Thoracic aorta (tissue), 2 donors: ENCODE results near the gene TREML1. TPM values are rescaled to one million over a fixed set of nuclear protein-coding genes. Genes with fewer than 3 reads are reported as not detected.
A peak's percentile ranks its signal among the peaks of the same experiment; 100 is the strongest.

ENCODE experiments used
- ATAC-seq: fragments of 150-250 bp; one replicate; pipeline ENCODE4 v1.8.0; 2017; ENCODE audit warnings: low read depth; ENCODE audit not compliant: insufficient number of reproducible peaks, low FRiP score
- DNase-seq: peaks from one replicate; pipeline ENCODE4 v3.0.0-alpha.2; 2020; ENCODE audit warnings: low spot score
- H3K27ac ChIP-seq, 2 donors: fragments of 200-600 bp; sonication (generic); 1 replicate in 1 of 2; 2 replicates in 1 of 2; pipeline ENCODE4 v1.5.1; 2016; ENCODE audit warnings: mild to moderate bottlenecking in 2 of 2, moderate library complexity in 2 of 2
- H3K27me3 ChIP-seq: fragments of 200-600 bp; sonication (generic); replicated peaks from 2 replicates; pipeline ENCODE4 v1.6.0; 2016; ENCODE audit warnings: mild to moderate bottlenecking; ENCODE audit not compliant: insufficient read depth
- H3K36me3 ChIP-seq: fragments of 200-600 bp; sonication (generic); one replicate; pipeline ENCODE4 v1.5.1; 2016
- H3K4me1 ChIP-seq, 2 donors: fragments of 200-600 bp; sonication (generic); 1 replicate in 1 of 2; 2 replicates in 1 of 2; pipeline versions ENCODE4 v1.5.1 to v1.6.0; 2016; ENCODE audit warnings: low read depth in 2 of 2, mild to moderate bottlenecking in 1 of 2; ENCODE audit not compliant: control insufficient read depth in 1 of 2
- H3K4me3 ChIP-seq: fragments of 200-600 bp; sonication (generic); 2 replicates; pipeline ENCODE4 v1.5.1; 2016; ENCODE audit warnings: mild to moderate bottlenecking
- H3K9me3 ChIP-seq: fragments of 200-600 bp; sonication (generic); 2 replicates; pipeline ENCODE4 v1.5.1; 2016
- CTCF ChIP-seq: fragments of 200-600 bp; sonication (generic); IDR thresholded peaks from one replicate; pipeline ENCODE4 v1.5.1; 2019; ENCODE audit warnings: antibody characterized with exemption
- total RNA-seq, 2 donors: library from RNA; depleted of rRNA; stranded (reverse); fragments of >200 nt; gene quantifications; one replicate each; pipeline versions ENCODE4 v1.1.0 to v1.2.3, GENCODE V29; 2016

Gene TREML1
- total RNA-seq, 2 donors from 2014 or later: 0.56 to 3.9 TPM

GRCh38 chr6:41186031-41186562 is 31.9 kb upstream of the TREML1 start:
- H3K27me3 ChIP-seq: no peaks in the 10 kb centered on the region
- no peak for ATAC-seq
- H3K27ac ChIP-seq: no peak overlapping the region
- no peaks in the 10 kb centered on the region for H3K4me1 ChIP-seq
- H3K36me3 ChIP-seq: no peaks in the 10 kb centered on the region
- H3K4me3 ChIP-seq: no peak overlapping the region
- no peak for DNase-seq
- no peak for TF ChIP-seq CTCF
- H3K9me3 ChIP-seq: no peaks in the 10 kb centered on the region

GRCh38 chr6:41184761-41185160 is 30.6 kb upstream of the TREML1 start:
- TF ChIP-seq CTCF: no peak
- H3K36me3 ChIP-seq: no peaks in the 10 kb centered on the region

DNA sequence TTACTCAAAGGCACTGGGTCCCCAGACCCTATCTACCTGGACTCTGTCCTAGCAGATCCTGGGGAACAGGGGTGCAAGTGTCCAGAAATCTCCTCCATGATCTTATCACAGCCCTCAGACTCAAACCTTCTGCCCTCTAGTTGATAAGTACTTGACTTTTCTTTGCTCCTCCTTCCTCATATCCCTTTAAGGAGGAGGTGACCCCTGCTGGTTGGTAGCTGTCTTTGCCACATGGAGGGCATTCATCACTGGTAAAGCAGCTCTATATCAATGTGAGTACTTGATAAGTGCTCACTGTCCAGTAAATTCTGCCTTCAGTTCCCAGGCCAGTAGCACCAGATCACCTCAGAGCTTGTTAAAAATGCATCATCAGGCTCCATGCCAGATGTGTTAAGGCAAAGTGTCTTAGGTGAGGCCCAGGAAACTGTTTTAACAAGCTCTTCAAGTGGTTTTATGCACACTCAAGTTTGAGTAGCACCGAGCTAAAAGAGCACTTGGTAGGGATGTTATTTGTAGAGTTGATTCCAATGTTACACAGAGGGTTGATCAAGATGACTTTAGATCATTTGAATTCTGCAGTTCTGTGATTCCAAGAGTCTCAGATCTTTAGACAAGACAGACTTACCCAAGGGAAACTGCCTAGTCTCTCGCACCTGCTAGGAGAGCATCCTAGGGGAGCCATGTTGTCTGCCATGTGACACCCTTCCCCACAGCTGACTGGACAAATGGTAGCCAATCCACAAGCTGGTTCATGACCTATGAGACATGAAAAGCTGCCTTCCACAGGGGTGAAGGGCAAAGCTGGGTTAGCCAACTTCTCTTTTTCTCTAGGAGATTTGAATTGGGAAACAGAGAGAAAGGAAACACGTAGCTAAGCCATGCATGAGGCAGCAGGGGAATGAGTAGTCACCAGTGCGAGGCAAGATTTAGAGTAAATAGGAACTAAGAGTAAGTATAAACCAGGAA is 28.2 kb upstream of the TREML1 start:
- Histone ChIP-seq H3K36me3 (no peaks in the 10 kb centered on the region), H3K27ac (no peak overlapping the region), H3K4me3 (no peak overlapping the region), H3K27me3 (no peaks in the 10 kb centered on the region), H3K4me1 (no peaks in the 10 kb centered on the region), H3K9me3 (no peaks in the 10 kb centered on the region)
- no peak for DNase-seq
- peak; percentile 14 for TF ChIP-seq CTCF
- no peak for ATAC-seq

More at GRCh38 chr6:41184761-41185160, 30.6 kb upstream of the TREML1 start:
- no peak overlapping the region for H3K27ac ChIP-seq
- no peak overlapping the region for H3K4me3 ChIP-seq
- DNase-seq (no peak), ATAC-seq (no peak)
- H3K4me1 ChIP-seq: no peaks in the 10 kb centered on the region
- H3K9me3 ChIP-seq: no peaks in the 10 kb centered on the region
- H3K27me3 ChIP-seq: no peaks in the 10 kb centered on the region

DNA sequence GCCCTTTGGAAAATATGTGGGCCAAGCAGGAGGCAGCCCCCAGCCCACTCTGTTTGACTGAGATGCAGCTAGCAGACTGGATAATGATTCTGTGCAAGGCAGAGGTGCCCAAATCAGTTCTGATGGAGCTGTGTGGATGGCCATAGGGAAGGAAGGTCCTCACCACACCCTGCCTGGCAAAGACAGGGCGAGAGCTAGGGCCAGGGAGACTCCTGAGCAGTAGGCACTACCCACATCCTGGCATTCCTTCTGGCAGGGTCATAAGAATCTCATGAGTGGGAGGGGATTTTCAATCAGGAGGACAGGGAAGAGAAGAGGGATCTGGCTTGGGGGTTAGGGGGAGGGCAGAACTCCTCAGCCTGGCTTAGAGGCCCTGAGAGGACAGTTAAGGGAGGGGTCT is 27.4 kb upstream of the TREML1 start:
- H3K4me1 ChIP-seq: no peaks in the 10 kb centered on the region
- H3K36me3 ChIP-seq: no peaks in the 10 kb centered on the region
- TF ChIP-seq CTCF: no peak
- H3K9me3 ChIP-seq: no peaks in the 10 kb centered on the region
- DNase-seq (no peak), ATAC-seq (no peak)
- no peaks in the 10 kb centered on the region for H3K27me3 ChIP-seq
- H3K4me3 ChIP-seq: no peak overlapping the region
- no peak overlapping the region for H3K27ac ChIP-seq

- H3K4me1 ChIP-seq: no peaks in the 10 kb centered on the region
- H3K36me3 ChIP-seq: no peaks in the 10 kb centered on the region
- H3K9me3 ChIP-seq: no peaks in the 10 kb centered on the region
- DNase-seq (no peak), ATAC-seq (no peak)
- TF ChIP-seq CTCF: no peak
- no peak overlapping the region for H3K27ac ChIP-seq
- H3K27me3 ChIP-seq: no peaks in the 10 kb centered on the region
- H3K4me3 ChIP-seq: no peak overlapping the region
Observed at GRCh38 chr6:41179163-41179562, 25.0 kb upstream of the TREML1 start.
